ENCODE results near the gene EXD3. TPM values are rescaled to one million over a fixed set of nuclear protein-coding genes. Genes with fewer than 3 reads are reported as not detected.

Gene EXD3
- total RNA-seq, 4 donors from 2014 or later, result 13.8 to 25.7 (median 17.7) TPM

DNA sequence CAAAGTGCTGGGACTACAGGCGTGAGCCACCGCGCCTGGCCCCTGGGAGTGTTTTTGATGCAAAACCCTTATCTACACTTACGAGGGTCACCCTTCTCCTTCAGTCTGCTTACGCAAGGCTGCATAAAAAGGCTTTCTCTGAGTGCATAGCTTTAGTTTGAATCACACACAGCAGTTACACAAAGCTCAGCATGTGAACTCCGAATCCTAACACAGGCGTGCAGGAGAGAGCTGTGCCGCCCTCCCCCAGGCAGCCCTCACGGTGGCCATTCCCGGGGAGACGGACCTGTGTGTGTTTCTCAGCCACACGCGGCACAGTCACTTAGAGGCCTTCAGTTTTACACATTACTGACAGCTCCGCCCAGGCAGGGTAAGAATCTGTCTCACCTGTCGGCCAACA lies 26.7 kb downstream of the EXD3 start:
- no peak overlapping the region for H3K4me3 ChIP-seq (ENCODE audit: low read depth, poor library complexity, severe bottlenecking)
- intact Hi-C loops (cut with DNase I; ENCODE audit: low total_unique reads), result no loop called here
- no peak for DNase-seq (ENCODE audit: low spot score in 2 of 2)
- TF ChIP-seq, protein P1, sequence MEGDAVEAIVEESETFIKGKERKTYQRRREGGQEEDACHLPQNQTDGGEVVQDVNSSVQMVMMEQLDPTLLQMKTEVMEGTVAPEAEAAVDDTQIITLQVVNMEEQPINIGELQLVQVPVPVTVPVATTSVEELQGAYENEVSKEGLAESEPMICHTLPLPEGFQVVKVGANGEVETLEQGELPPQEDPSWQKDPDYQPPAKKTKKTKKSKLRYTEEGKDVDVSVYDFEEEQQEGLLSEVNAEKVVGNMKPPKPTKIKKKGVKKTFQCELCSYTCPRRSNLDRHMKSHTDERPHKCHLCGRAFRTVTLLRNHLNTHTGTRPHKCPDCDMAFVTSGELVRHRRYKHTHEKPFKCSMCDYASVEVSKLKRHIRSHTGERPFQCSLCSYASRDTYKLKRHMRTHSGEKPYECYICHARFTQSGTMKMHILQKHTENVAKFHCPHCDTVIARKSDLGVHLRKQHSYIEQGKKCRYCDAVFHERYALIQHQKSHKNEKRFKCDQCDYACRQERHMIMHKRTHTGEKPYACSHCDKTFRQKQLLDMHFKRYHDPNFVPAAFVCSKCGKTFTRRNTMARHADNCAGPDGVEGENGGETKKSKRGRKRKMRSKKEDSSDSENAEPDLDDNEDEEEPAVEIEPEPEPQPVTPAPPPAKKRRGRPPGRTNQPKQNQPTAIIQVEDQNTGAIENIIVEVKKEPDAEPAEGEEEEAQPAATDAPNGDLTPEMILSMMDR (IDR thresholded peaks at IDR 0.05), result no peak
- TF ChIP-seq POLR2A (IDR thresholded peaks at IDR 0.05), result no peak
- WGBS, 2 donors, result 88 to 91% methylated on average over 15 of the region's 15 CpGs

DNA sequence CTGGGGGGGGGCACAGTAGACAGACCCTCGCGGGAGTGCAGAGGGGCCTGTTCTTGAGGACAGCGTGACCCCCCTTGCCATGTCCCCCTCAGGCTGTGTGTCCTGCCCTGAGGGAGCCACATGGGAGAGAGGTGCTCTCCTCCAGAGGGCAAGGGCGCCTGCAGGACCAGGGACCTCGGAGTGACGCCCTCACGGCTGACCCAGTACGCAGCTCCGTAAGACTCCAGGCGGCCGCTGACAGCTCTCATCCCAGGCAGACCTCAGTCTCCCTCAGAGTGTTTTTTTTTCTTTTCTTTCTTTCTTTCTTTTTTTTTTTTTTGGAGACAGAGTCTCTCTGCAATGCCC lies 27.3 kb downstream of the EXD3 start:
- no peak for TF ChIP-seq POLR2A (IDR thresholded peaks at IDR 0.05)
- no peak for DNase-seq (ENCODE audit: low spot score in 2 of 2)
- H3K4me3 ChIP-seq (ENCODE audit: low read depth, poor library complexity, severe bottlenecking), result no peak overlapping the region
- WGBS, 2 donors, result 89 to 90% methylated on average over 11 of the region's 11 CpGs
- intact Hi-C loops (cut with DNase I; ENCODE audit: low total_unique reads), result no loop called here

DNA sequence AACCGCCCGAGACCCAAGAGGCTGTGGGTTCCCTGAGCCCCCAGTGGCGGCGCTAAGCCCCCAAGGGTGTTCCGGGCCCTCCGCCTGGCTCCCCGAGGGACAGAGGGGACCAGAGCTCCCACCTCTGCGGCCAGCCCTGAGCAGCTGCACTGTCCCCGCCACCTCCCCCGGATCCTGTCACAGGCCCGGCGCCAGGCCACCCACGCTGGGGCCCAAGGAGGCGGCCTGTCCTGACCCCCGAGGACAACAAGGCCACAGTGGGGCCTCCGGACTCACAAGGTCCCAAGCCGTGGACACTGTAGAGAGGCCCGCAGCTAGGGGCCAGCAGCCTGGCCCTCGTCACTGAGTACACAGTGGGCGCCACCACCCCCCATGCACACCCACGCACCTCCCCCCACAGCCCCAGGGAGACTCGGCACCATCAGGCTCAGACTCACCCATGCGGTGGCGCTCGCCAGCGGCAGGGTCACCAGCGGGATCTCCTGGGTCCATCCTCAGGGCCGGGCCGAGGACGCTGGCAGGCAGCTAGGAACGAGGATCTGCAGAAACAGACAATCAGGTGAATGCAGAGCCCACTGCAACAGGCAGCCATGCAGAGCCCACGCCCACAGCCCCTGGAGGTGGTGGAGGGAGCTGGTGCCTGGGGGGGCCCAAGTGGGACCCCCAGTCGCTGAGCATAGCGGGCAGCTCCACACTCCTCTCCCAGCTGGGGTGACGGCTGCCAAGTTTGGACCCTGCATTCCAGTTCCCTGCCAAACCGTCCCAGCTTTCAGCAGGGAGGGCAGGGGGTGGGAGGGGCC lies 27.9 kb downstream of the EXD3 start:
- DNase-seq (ENCODE audit: low spot score in 2 of 2), result no peak
- 93 to 94% methylated on average over 22 to 34 of the region's 36 CpGs for WGBS, 2 donors
- intact Hi-C loops (cut with DNase I; ENCODE audit: low total_unique reads), result no loop called here
- H3K4me3 ChIP-seq (ENCODE audit: low read depth, poor library complexity, severe bottlenecking), result no peak overlapping the region
- no peak for TF ChIP-seq POLR2A (IDR thresholded peaks at IDR 0.05)
- TF ChIP-seq, protein P1 (IDR thresholded peaks at IDR 0.05), result no peak

DNA sequence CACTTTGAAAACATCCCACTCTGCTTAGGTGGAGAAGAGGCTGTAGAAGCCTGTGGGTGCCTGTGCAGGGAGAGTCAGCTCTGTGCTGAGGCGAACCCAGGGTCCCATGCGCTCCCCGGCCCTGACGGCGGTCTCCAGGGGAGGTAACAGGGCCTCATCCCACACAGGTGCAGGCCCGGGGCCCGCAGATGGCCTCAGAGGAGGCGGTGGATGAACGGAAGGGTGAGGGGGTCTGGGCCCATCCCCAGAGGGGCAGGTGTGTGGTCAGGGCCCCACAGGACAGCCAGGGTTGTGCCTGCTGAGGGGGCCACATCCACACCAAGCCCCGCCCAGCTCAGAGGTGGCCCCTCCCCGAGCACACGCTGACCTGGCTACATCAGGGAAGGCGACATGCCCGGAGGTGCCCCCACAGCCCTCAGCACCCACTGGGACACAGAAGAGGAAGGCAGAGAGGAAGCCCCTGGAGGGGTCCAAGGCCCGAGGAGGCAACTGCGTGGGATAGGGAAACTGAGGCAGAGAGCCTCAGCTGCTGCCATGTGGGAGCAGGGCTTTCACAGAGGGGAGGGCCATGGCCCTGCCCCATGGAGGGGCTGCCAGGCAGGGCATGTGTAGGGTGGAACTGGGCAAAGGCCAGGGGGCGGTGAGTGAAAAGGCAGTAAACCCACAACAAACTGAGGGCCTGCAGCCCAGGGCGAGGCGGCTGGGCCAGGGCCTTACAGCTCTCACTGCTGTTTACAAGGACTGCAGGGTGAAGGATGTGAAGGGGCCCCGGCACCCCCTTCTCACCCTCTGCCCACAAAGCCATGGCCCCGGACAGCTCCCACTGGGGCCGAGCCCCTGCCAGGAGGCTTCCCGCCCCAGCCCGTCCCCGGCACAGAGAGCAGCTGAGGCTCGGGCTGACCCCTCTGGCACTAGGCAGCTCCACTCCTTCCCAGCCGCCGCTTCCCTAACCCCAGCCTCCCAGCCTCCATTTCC lies 29.5 kb downstream of the EXD3 start:
- intact Hi-C loops (cut with DNase I; ENCODE audit: low total_unique reads), result no loop called here
- TF ChIP-seq, protein P1 (IDR thresholded peaks at IDR 0.05), result no peak
- TF ChIP-seq POLR2A (IDR thresholded peaks at IDR 0.05), result no peak
- WGBS, 2 donors, result 93 to 94% methylated on average over 25 to 26 of the region's 28 CpGs
- no peak overlapping the region for H3K4me3 ChIP-seq (ENCODE audit: low read depth, poor library complexity, severe bottlenecking)
- no peak for DNase-seq (ENCODE audit: low spot score in 2 of 2)

DNA sequence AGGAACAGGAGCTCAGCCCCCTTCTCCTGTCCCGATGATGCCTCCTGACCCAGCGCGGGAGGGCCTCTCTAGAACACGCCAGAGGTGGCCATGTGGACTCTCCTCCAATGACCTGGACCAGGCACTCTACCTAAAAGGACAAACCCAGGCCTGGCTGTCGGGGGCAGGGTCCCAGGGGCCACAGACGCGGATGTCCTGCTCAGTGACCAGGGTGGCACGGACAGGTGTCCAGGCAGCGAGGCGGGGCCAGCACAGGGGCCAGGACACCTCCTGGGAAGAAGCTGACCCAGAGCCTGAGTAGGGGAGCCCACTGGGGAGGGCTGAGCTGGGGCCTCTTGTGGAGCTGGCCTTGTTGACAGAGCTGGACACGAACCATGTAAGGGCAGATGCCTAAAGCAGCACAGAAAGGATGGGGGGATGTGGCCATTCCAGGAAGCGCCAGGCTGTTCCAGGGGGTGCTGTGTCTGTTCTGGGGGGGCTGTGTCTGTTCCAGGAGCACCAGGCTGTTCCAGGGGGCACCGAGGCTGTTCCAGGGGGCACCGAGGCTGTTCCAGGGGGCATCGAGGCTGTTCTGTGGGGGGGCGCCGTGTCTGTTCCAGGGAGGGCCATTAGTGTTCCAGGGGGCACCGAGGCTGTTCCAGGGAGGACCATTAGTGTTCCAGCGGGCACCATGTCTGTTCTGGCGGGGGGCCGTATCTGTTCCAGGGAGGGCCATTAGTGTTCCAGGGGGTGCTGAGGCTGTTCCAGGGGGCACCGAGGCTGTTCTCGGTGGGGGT lies 30.5 kb downstream of the EXD3 start:
- no peak for TF ChIP-seq POLR2A (IDR thresholded peaks at IDR 0.05)
- TF ChIP-seq, protein P1 (IDR thresholded peaks at IDR 0.05), result no peak
- intact Hi-C loops (cut with DNase I; ENCODE audit: low total_unique reads), result no loop called here
- H3K4me3 ChIP-seq (ENCODE audit: low read depth, poor library complexity, severe bottlenecking), result no peak overlapping the region
- 94 to 95% methylated on average over 16 of the region's 23 CpGs for WGBS, 2 donors
- DNase-seq (ENCODE audit: low spot score in 2 of 2), result no peak
